A549 treated with AZD9567 at 1 μM for 4 hours (cell line): ENCODE results near the gene TOGARAM2. TPM values are rescaled to one million over a fixed set of nuclear protein-coding genes. Genes with fewer than 3 reads are reported as not detected.

Experiments
- total RNA-seq: library from RNA; stranded (reverse); fragments of 200-300 nt; extraction: Qiagen RNA extraction; gene quantifications from 5 replicates; pipeline ENCODE4 v1.2.3, GENCODE V29; 2022; ENCODE audit not compliant: insufficient read depth

Gene TOGARAM2
- total RNA-seq: 0.14 to 0.40 TPM (median 0.16 TPM) in 4 of 5 replicates, not detected in the other

DNA sequence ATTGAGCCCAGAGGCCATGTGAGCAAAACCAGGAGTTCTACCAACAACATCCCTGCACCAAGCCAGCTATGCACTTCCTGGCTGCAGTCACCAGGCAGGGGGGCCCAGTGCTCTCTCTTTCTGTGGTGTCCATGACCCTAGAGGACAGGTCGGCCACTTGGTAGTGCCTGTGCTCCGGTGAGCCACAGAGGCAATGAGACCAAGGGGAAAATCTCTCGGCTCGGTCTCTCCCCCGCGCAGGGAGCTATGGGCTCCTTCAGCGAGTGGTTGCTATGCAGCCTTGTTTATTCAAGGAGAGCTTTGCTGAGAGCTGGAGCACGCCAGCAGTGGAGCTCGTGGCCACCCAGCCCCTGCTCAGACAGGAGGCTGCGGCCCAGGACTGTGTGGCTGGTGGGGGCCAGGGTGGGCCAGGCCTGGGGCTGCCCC, at the start of gene TOGARAM2:
Gene TOGARAM2 (plus strand): TSS at position 283 of the 426 bp plus-strand sequence. CDS start 13,537 bp downstream, outside the sequence.

GRCh38 chr2:29074411-29074810, 93.3 kb downstream of the TOGARAM2 start, which contains the start of gene PCARE:
Gene PCARE (minus strand): TSS chr2:29074523. CDS start chr2:29074261, 262 bp downstream.

Other genes starting within 250 kb of the TOGARAM2 start
- gene PPP1CB, start 229.5 kb upstream of the TOGARAM2 start, total RNA-seq: 105 to 135 TPM (median 126 TPM) in 5 replicates
- gene SPDYA, start 170.5 kb upstream of the TOGARAM2 start, total RNA-seq: 0.12 to 0.24 TPM (median 0.17 TPM) in 4 of 5 replicates, not detected in the other
- gene TRMT61B, start 111.0 kb upstream of the TOGARAM2 start, total RNA-seq: 12.9 to 26.2 TPM (median 14.8 TPM) in 5 replicates
- 84.0 to 148 TPM (median 84.2 TPM) in 5 replicates for gene WDR43, start 86.6 kb upstream of the TOGARAM2 start, total RNA-seq
- gene PCARE, start 93.2 kb downstream of the TOGARAM2 start, total RNA-seq: not detected in 5 replicates
- 15.9 to 22.0 TPM (median 20.4 TPM) in 5 replicates for gene CLIP4, start 134.1 kb downstream of the TOGARAM2 start, total RNA-seq